CD4-positive, alpha-beta T cell treated with Interleukin-17A for 4 hours (primary cell): ENCODE data around the gene NAP1L3.
A peak's percentile ranks its signal among the peaks of the same experiment; 100 is the strongest.

Experiments used
- DNase-seq: peaks from one replicate; pipeline ENCODE4 v3.0.0-alpha.2; 2020; ENCODE audit warnings: mixed read lengths

NAP1L3 gene, protein sequence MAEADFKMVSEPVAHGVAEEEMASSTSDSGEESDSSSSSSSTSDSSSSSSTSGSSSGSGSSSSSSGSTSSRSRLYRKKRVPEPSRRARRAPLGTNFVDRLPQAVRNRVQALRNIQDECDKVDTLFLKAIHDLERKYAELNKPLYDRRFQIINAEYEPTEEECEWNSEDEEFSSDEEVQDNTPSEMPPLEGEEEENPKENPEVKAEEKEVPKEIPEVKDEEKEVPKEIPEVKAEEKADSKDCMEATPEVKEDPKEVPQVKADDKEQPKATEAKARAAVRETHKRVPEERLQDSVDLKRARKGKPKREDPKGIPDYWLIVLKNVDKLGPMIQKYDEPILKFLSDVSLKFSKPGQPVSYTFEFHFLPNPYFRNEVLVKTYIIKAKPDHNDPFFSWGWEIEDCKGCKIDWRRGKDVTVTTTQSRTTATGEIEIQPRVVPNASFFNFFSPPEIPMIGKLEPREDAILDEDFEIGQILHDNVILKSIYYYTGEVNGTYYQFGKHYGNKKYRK

GRCh38 chrX:93673056-93673868, at the start of gene NAP1L3:
Gene NAP1L3, minus strand, starts transcription at chrX:93673578. Its CDS starts 274 bp downstream, at chrX:93673304.
- peak; percentile 68 for DNase-seq

- no peak for DNase-seq
Measured at GRCh38 chrX:93711076-93711475, 37.7 kb upstream of the NAP1L3 start.

DNA sequence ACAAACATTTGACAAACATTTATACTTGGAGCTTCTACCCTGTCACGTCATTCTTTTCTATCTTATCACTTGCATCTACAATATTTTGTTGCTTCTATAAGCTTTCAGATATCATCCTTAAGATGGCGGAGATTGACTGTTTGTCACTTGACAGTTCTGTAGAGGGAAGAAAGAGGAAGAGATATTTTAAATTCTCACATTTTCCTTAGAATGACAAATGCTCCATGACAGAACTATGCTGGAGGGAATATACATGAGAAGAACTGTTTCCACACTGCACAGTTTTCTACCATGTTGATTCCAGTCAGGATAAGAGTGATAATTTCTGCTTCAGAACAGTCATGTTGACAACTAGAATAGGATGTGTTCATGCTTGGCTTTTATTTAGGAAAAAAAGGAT, 30.3 kb upstream of the NAP1L3 start:
- no peak for DNase-seq

GRCh38 chrX:93695981-93696380, 22.6 kb upstream of the NAP1L3 start:
- no peak for DNase-seq

GRCh38 chrX:93673869-93674271, 492 bp upstream of the NAP1L3 start, which contains the start of gene FAM133A:
Gene FAM133A, plus strand, starts transcription at chrX:93674206. Its CDS starts 35,214 bp downstream, at chrX:93709420.
- no peak for DNase-seq

- DNase-seq, result no peak
Measured at GRCh38 chrX:93660575-93660974, 12.8 kb downstream of the NAP1L3 start.

DNA sequence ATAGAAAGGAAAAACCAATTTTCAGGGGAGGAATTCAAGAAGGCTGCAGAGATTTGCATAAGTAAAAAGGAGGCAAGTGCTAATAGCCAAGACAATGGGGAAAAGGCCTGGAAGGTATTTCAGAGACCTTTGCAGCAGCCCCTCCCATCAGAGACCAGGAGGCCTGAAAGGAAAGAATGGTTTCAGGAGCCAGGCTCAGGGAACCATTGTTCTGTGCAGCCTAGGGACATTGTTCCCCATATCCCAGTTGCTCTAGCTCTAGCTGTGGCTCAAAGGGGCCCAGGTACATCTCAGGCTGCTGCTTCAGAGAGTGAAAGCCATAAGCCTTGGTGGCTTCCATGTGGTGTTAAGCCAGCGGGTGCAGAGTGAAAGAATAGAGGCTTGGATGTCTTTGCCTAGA, 24.0 kb downstream of the NAP1L3 start:
- no peak for DNase-seq

GRCh38 chrX:93637591-93637990, 35.8 kb downstream of the NAP1L3 start:
- DNase-seq, result no peak
